ENCODE results near the gene MOB4.
"Not testable (repeated sequence)": the region's sequence is repeated elsewhere in the genome, so short reads cannot be mapped to it uniquely, and the experiment has no call there.

MOB4 gene

GRCh38 chr2:197576631-197577030, 60.8 kb downstream of the MOB4 start:
- Histone ChIP-seq H3K27ac (ENCODE audit: insufficient read depth, low read length, poor library complexity, severe bottlenecking) (no peak overlapping the region), H3K36me3 (ENCODE audit: control insufficient read depth, insufficient read depth, low read length) (no peaks in the 10 kb centered on the region), H3K9me3 (ENCODE audit: control insufficient read depth, low read length) (no peaks in the 10 kb centered on the region), H3K27me3 (replicated peaks; ENCODE audit: control insufficient read depth, insufficient read depth, low read length, poor library complexity, severe bottlenecking) (no peaks in the 10 kb centered on the region), H3K4me1 (ENCODE audit: control insufficient read depth, insufficient read depth, low read length, poor library complexity, severe bottlenecking) (no peaks in the 10 kb centered on the region), H3K4me3 (ENCODE audit: insufficient read depth, low read depth, low read length, poor library complexity, severe bottlenecking) (no peak overlapping the region)
- no peak for DNase-seq

GRCh38 chr2:197577446-197577845, 61.6 kb downstream of the MOB4 start:
- DNase-seq, result no peak
- Histone ChIP-seq H3K9me3 (ENCODE audit: control insufficient read depth, low read length) (no peaks in the 10 kb centered on the region), H3K4me1 (ENCODE audit: control insufficient read depth, insufficient read depth, low read length, poor library complexity, severe bottlenecking) (no peaks in the 10 kb centered on the region), H3K36me3 (ENCODE audit: control insufficient read depth, insufficient read depth, low read length) (no peaks in the 10 kb centered on the region), H3K4me3 (ENCODE audit: insufficient read depth, low read depth, low read length, poor library complexity, severe bottlenecking) (no peak overlapping the region), H3K27me3 (replicated peaks; ENCODE audit: control insufficient read depth, insufficient read depth, low read length, poor library complexity, severe bottlenecking) (no peaks in the 10 kb centered on the region), H3K27ac (ENCODE audit: insufficient read depth, low read length, poor library complexity, severe bottlenecking) (no peak overlapping the region)

- not testable (repeated sequence) for H3K9me3 ChIP-seq (ENCODE audit: control insufficient read depth, low read length); H3K4me3 ChIP-seq (ENCODE audit: insufficient read depth, low read depth, low read length, poor library complexity, severe bottlenecking); H3K27me3 ChIP-seq (replicated peaks; ENCODE audit: control insufficient read depth, insufficient read depth, low read length, poor library complexity, severe bottlenecking); H3K4me1 ChIP-seq (ENCODE audit: control insufficient read depth, insufficient read depth, low read length, poor library complexity, severe bottlenecking); H3K27ac ChIP-seq (ENCODE audit: insufficient read depth, low read length, poor library complexity, severe bottlenecking); H3K36me3 ChIP-seq (ENCODE audit: control insufficient read depth, insufficient read depth, low read length); DNase-seq
These were observed 62.4 kb downstream of the MOB4 start for GRCh38 chr2:197578294-197578693.

GRCh38 chr2:197580166-197580565, 64.3 kb downstream of the MOB4 start:
- not testable (repeated sequence) for H3K4me1 ChIP-seq (ENCODE audit: control insufficient read depth, insufficient read depth, low read length, poor library complexity, severe bottlenecking); H3K27ac ChIP-seq (ENCODE audit: insufficient read depth, low read length, poor library complexity, severe bottlenecking); H3K4me3 ChIP-seq (ENCODE audit: insufficient read depth, low read depth, low read length, poor library complexity, severe bottlenecking); H3K36me3 ChIP-seq (ENCODE audit: control insufficient read depth, insufficient read depth, low read length); H3K27me3 ChIP-seq (replicated peaks; ENCODE audit: control insufficient read depth, insufficient read depth, low read length, poor library complexity, severe bottlenecking); H3K9me3 ChIP-seq (ENCODE audit: control insufficient read depth, low read length); DNase-seq

- not testable (repeated sequence) for H3K27ac ChIP-seq (ENCODE audit: insufficient read depth, low read length, poor library complexity, severe bottlenecking); H3K4me3 ChIP-seq (ENCODE audit: insufficient read depth, low read depth, low read length, poor library complexity, severe bottlenecking); H3K4me1 ChIP-seq (ENCODE audit: control insufficient read depth, insufficient read depth, low read length, poor library complexity, severe bottlenecking); DNase-seq; H3K36me3 ChIP-seq (ENCODE audit: control insufficient read depth, insufficient read depth, low read length); H3K9me3 ChIP-seq (ENCODE audit: control insufficient read depth, low read length); H3K27me3 ChIP-seq (replicated peaks; ENCODE audit: control insufficient read depth, insufficient read depth, low read length, poor library complexity, severe bottlenecking)
These were observed 71.4 kb downstream of the MOB4 start for GRCh38 chr2:197587255-197587654.

GRCh38 chr2:197591339-197592072, 75.6 kb downstream of the MOB4 start:
- Histone ChIP-seq H3K36me3 (ENCODE audit: control insufficient read depth, insufficient read depth, low read length) (no peaks in the 10 kb centered on the region), H3K4me3 (ENCODE audit: insufficient read depth, low read depth, low read length, poor library complexity, severe bottlenecking) (no peak overlapping the region), H3K27me3 (replicated peaks; ENCODE audit: control insufficient read depth, insufficient read depth, low read length, poor library complexity, severe bottlenecking) (peaks cover 2% of the 10 kb centered on the region), H3K27ac (ENCODE audit: insufficient read depth, low read length, poor library complexity, severe bottlenecking) (no peak overlapping the region), H3K9me3 (ENCODE audit: control insufficient read depth, low read length) (no peaks in the 10 kb centered on the region), H3K4me1 (ENCODE audit: control insufficient read depth, insufficient read depth, low read length, poor library complexity, severe bottlenecking) (no peaks in the 10 kb centered on the region)
- no peak for DNase-seq

- H3K4me1 ChIP-seq (ENCODE audit: control insufficient read depth, insufficient read depth, low read length, poor library complexity, severe bottlenecking), result no peaks in the 10 kb centered on the region
- H3K27me3 ChIP-seq (replicated peaks; ENCODE audit: control insufficient read depth, insufficient read depth, low read length, poor library complexity, severe bottlenecking), result peaks cover 6% of the 10 kb centered on the region
- no peak overlapping the region for H3K27ac ChIP-seq (ENCODE audit: insufficient read depth, low read length, poor library complexity, severe bottlenecking)
- no peak overlapping the region for H3K4me3 ChIP-seq (ENCODE audit: insufficient read depth, low read depth, low read length, poor library complexity, severe bottlenecking)
- DNase-seq, result no peak
- no peaks in the 10 kb centered on the region for H3K9me3 ChIP-seq (ENCODE audit: control insufficient read depth, low read length)
- H3K36me3 ChIP-seq (ENCODE audit: control insufficient read depth, insufficient read depth, low read length), result no peaks in the 10 kb centered on the region
These were observed 80.9 kb downstream of the MOB4 start for GRCh38 chr2:197596766-197597165.

- Histone ChIP-seq H3K4me1 (ENCODE audit: control insufficient read depth, insufficient read depth, low read length, poor library complexity, severe bottlenecking) (no peaks in the 10 kb centered on the region), H3K36me3 (ENCODE audit: control insufficient read depth, insufficient read depth, low read length) (no peaks in the 10 kb centered on the region), H3K4me3 (ENCODE audit: insufficient read depth, low read depth, low read length, poor library complexity, severe bottlenecking) (no peak overlapping the region), H3K9me3 (ENCODE audit: control insufficient read depth, low read length) (no peaks in the 10 kb centered on the region), H3K27ac (ENCODE audit: insufficient read depth, low read length, poor library complexity, severe bottlenecking) (no peak overlapping the region), H3K27me3 (replicated peaks; ENCODE audit: control insufficient read depth, insufficient read depth, low read length, poor library complexity, severe bottlenecking) (peaks cover 6% of the 10 kb centered on the region)
- DNase-seq, result no peak
These were observed 81.3 kb downstream of the MOB4 start for GRCh38 chr2:197597166-197597565.

GRCh38 chr2:197598450-197598849, 82.6 kb downstream of the MOB4 start:
- H3K4me1 ChIP-seq (ENCODE audit: control insufficient read depth, insufficient read depth, low read length, poor library complexity, severe bottlenecking), result no peaks in the 10 kb centered on the region
- H3K4me3 ChIP-seq (ENCODE audit: insufficient read depth, low read depth, low read length, poor library complexity, severe bottlenecking), result no peak overlapping the region
- H3K9me3 ChIP-seq (ENCODE audit: control insufficient read depth, low read length), result no peaks in the 10 kb centered on the region
- peaks cover 4% of the 10 kb centered on the region for H3K27me3 ChIP-seq (replicated peaks; ENCODE audit: control insufficient read depth, insufficient read depth, low read length, poor library complexity, severe bottlenecking)
- no peak overlapping the region for H3K27ac ChIP-seq (ENCODE audit: insufficient read depth, low read length, poor library complexity, severe bottlenecking)
- no peaks in the 10 kb centered on the region for H3K36me3 ChIP-seq (ENCODE audit: control insufficient read depth, insufficient read depth, low read length)
- no peak for DNase-seq

- DNase-seq, result no peak
- Histone ChIP-seq H3K4me3 (ENCODE audit: insufficient read depth, low read depth, low read length, poor library complexity, severe bottlenecking) (no peak overlapping the region), H3K4me1 (ENCODE audit: control insufficient read depth, insufficient read depth, low read length, poor library complexity, severe bottlenecking) (no peaks in the 10 kb centered on the region), H3K27me3 (replicated peaks; ENCODE audit: control insufficient read depth, insufficient read depth, low read length, poor library complexity, severe bottlenecking) (peaks cover 4% of the 10 kb centered on the region), H3K36me3 (ENCODE audit: control insufficient read depth, insufficient read depth, low read length) (no peaks in the 10 kb centered on the region), H3K27ac (ENCODE audit: insufficient read depth, low read length, poor library complexity, severe bottlenecking) (no peak overlapping the region), H3K9me3 (ENCODE audit: control insufficient read depth, low read length) (no peaks in the 10 kb centered on the region)
These were observed 83.6 kb downstream of the MOB4 start for GRCh38 chr2:197599285-197599965.
